Breast epithelium (tissue), 4 donors: Measurements from ENCODE around the gene BTNL2. TPM values are rescaled to one million over a fixed set of nuclear protein-coding genes. Genes with fewer than 3 reads are reported as not detected.

Source experiments
- DNase-seq, 2 donors: peaks; one replicate each; pipeline ENCODE4 v3.0.0-alpha.2; 2019; ENCODE audit warnings: low spot score in 2 of 2
- H3K27ac ChIP-seq, 2 donors: fragments of 200-600 bp; sonication (generic) in 1 of 2; one replicate each; pipeline ENCODE4 v1.5.1; 2016 to 2019; ENCODE audit warnings: mild to moderate bottlenecking in 1 of 2
- H3K27me3 ChIP-seq, 2 donors: fragments of 200-600 bp; sonication (generic) in 1 of 2; one replicate each; pipeline versions ENCODE4 v1.5.1 to v1.6.0; 2017 to 2019; ENCODE audit warnings: control low read depth in 1 of 2, mild to moderate bottlenecking in 1 of 2
- H3K36me3 ChIP-seq: fragments of 200-600 bp; one replicate; pipeline ENCODE4 v1.5.1; 2019
- H3K4me1 ChIP-seq, 2 donors: fragments of 200-600 bp; sonication (generic); one replicate each; pipeline ENCODE4 v1.5.1; 2016 to 2019; ENCODE audit warnings: control low read depth in 1 of 2
- H3K4me3 ChIP-seq, 3 donors: fragments of 200-600 bp; sonication (generic); 1 replicate in 2 of 3; 2 replicates in 1 of 3; pipeline ENCODE4 v1.5.1; 2016 to 2019; ENCODE audit warnings: mild to moderate bottlenecking in 3 of 3, moderate library complexity in 2 of 3
- H3K9me3 ChIP-seq, 2 donors: fragments of 200-600 bp; sonication (generic) in 1 of 2; one replicate each; pipeline ENCODE4 v1.5.1; 2016 to 2019; ENCODE audit warnings: control low read depth in 1 of 2
- CTCF ChIP-seq, 3 donors: fragments of 450-650 bp; IDR thresholded peaks; one replicate each; pipeline ENCODE4 v1.5.1; 2016 to 2017; ENCODE audit warnings: antibody characterized with exemption in 3 of 3, mild to moderate bottlenecking in 3 of 3, moderate library complexity in 3 of 3
- POLR2A ChIP-seq: fragments of 450-650 bp; IDR thresholded peaks from one replicate; pipeline ENCODE4 v1.6.1; 2016; ENCODE audit warnings: antibody characterized with exemption, mild to moderate bottlenecking, moderate library complexity
- POLR2AphosphoS5 ChIP-seq, 3 donors: sonication (generic); formaldehyde crosslinking; IDR thresholded peaks; one replicate each; pipeline ENCODE4 v1.6.1; 2017; ENCODE audit warnings: antibody characterized with exemption in 3 of 3
- intact Hi-C: fragments of 100-400 bp; cut with DNase I; formaldehyde crosslinking; loops from one replicate; pipeline ENCODE4 v1.15.1; 2023; ENCODE audit warnings: low total_unique reads
- total RNA-seq, 3 donors: library from RNA; depleted of rRNA; stranded (reverse); fragments of >200 nt; gene quantifications; one replicate each; pipeline ENCODE4 v1.1.0, GENCODE V29; 2016

The BTNL2 gene
- total RNA-seq, 3 donors from 2014 or later: not detected

DNA sequence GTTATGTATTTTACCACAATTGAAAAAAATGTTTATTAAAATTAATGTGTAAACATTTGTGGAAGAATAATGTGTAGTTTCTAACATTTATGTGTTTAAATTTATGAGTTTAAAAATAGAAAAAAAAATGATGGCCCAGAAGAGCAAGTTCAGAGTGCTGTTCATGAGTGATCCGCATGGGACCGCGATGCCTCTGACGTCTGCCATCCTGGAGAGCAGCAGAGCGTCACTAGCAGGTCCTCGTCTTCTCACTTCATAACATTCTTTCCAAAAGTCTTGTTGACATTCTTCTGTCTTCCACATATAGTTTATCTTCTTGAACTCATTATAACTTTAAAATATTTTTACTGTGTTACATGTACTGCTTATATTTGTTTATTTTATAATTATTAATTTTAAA lies 15.5 kb downstream of the BTNL2 start:
- Histone ChIP-seq H3K27me3 (no peaks in the 10 kb centered on the region), H3K36me3 (no peaks in the 10 kb centered on the region), H3K27ac (no peak overlapping the region), H3K4me1 (no peaks in the 10 kb centered on the region), H3K9me3 (no peaks in the 10 kb centered on the region), H3K4me3 (no peak overlapping the region)
- DNase-seq: no peak
- no peak for TF ChIP-seq POLR2AphosphoS5 (IDR thresholded peaks at IDR 0.05)
- no peak for TF ChIP-seq POLR2A
- intact Hi-C loops: no loop called here

DNA sequence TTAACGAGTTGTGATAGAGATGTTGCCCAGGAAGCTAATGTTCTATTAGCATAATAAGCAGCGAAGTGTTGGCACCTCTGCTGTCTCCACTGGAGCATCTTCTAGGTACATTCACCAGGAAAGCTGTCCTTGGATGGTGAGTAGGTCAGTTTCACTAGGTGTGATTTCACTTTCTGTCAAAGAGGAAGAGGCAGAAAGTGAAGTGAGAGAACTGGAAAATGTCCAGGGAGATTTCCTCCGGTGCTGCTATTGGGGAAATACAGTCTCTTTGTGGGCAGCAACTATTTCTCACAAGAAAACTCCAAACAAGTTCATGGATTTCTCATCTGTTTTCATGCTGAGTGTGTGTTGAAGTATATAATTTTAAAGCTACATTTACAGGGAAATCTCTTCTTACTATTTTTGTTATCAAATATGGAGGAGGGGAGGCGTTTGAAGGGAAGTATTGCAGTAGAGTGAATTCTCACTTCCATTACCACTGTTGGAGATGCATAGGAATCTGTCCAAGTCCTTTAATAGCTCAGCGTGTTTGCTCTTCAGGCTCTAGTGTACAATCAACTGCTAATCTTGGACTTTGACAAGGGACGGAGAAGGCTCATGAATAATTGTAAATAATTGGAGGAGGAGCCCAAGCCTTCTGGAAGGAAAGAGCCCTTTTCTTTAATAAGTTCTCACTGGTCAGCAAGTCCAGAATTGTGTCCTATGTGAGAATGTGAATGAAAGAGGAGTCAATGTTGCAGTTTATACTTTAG lies 19.2 kb downstream of the BTNL2 start:
- H3K36me3 ChIP-seq: no peaks in the 10 kb centered on the region
- H3K27me3 ChIP-seq: no peaks in the 10 kb centered on the region
- no peak overlapping the region for H3K27ac ChIP-seq
- no peak overlapping the region for H3K4me3 ChIP-seq
- H3K4me1 ChIP-seq: no peaks in the 10 kb centered on the region
- no peak for DNase-seq
- intact Hi-C loops: no loop called here
- no peaks in the 10 kb centered on the region for H3K9me3 ChIP-seq
- TF ChIP-seq POLR2AphosphoS5 (IDR thresholded peaks at IDR 0.05): no peak
- no peak for TF ChIP-seq CTCF (IDR thresholded peaks at IDR 0.05)

DNA sequence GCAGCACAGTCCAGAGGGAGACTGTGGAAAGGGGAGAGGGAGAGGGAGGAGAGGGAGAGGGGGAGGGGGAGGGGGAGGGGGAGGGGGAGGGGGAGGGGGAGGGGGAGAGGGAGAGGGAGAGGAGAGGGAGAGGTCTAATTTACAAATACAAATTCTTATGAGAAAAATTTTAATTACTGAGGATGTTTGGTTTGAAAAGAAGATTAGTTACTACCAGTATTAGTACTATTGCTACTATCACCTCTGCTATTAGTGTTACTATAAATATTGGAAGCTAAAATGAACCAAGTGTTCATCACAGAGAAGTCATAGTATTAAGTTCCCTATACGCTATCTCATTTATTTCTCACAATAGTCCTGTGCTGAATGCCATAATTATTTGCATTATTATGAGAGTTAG lies 20.9 kb downstream of the BTNL2 start:
- Histone ChIP-seq H3K36me3 (no peaks in the 10 kb centered on the region), H3K4me1 (no peaks in the 10 kb centered on the region), H3K4me3 (no peak overlapping the region), H3K27me3 (no peaks in the 10 kb centered on the region), H3K9me3 (no peaks in the 10 kb centered on the region), H3K27ac (no peak overlapping the region)
- intact Hi-C loops: no loop called here
- no peak for DNase-seq
- TF ChIP-seq POLR2A (no peak), CTCF (IDR thresholded peaks at IDR 0.05) (no peak), POLR2AphosphoS5 (IDR thresholded peaks at IDR 0.05) (no peak)

DNA sequence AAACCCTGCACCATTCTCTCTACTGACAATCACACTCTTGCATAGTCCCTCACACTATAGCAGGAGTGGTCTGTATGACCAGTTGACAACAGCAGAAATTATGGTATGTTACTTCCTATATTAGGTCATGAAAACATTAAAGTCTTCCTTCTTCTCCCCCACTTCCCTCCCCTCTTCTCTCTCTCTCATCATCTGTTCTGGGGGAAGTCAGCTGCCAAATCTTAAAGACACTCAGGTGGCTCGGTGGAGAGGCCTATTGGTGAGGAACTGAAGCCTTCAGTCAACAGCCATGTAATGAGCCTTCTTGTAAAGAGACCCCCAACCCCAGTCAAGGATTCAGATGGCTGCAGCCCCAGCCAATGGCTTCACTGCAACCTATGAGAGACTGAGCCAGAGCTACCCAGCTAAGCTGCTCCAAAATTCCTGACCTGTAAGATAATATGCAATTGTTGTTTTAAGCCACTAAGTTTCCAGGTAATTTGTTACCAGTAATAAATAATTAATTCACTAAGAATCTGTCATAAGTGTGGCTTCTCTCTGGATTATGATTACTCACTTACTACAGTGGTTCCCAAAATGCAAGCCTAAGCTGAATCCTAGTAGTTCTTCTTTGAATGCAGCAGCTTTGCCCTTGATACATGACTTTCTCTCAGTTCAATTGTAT lies 24.1 kb downstream of the BTNL2 start:
- no peak for TF ChIP-seq POLR2A
- no peak for TF ChIP-seq CTCF (IDR thresholded peaks at IDR 0.05)
- no peak for TF ChIP-seq POLR2AphosphoS5 (IDR thresholded peaks at IDR 0.05)

GRCh38 chr6:32379545-32379944 lies 27.4 kb downstream of the BTNL2 start:
- H3K27me3 ChIP-seq: no peaks in the 10 kb centered on the region
- no peak for DNase-seq
- H3K27ac ChIP-seq: no peak overlapping the region
- H3K36me3 ChIP-seq: peaks cover 3% of the 10 kb centered on the region
- H3K4me3 ChIP-seq: no peak overlapping the region
- intact Hi-C loops: no loop called here
- TF ChIP-seq POLR2A: no peak
- TF ChIP-seq POLR2AphosphoS5 (IDR thresholded peaks at IDR 0.05): no peak
- H3K9me3 ChIP-seq: no peaks in the 10 kb centered on the region
- no peaks in the 10 kb centered on the region for H3K4me1 ChIP-seq

More for the DNA sequence above, 24.1 kb downstream of the BTNL2 start:
- peaks cover 3% of the 10 kb centered on the region for H3K36me3 ChIP-seq
- intact Hi-C loops: no loop called here
- no peaks in the 10 kb centered on the region for H3K27me3 ChIP-seq
- H3K4me1 ChIP-seq: no peaks in the 10 kb centered on the region
- no peaks in the 10 kb centered on the region for H3K9me3 ChIP-seq
- no peak for DNase-seq
- no peak overlapping the region for H3K4me3 ChIP-seq
- no peak overlapping the region for H3K27ac ChIP-seq
